HepG2 (cell line): ENCODE data around the gene EEF2. TPM values are rescaled to one million over a fixed set of nuclear protein-coding genes. Genes with fewer than 3 reads are reported as not detected.

Experiments used
- E2F2 ChIP-seq: sonication (generic); formaldehyde crosslinking; IDR thresholded peaks from 2 replicates; pipeline ENCODE4 v1.4.0; 2020; ENCODE audit warnings: missing genetic modification reagents, borderline replicate concordance
- GPN1 ChIP-seq: sonication (generic); formaldehyde crosslinking; IDR thresholded peaks from 2 replicates; pipeline ENCODE4 v1.5.1; 2020; ENCODE audit warnings: missing genetic modification reagents, borderline replicate concordance
- HOXA9 ChIP-seq: sonication (generic); formaldehyde crosslinking; IDR thresholded peaks from 2 replicates; pipeline ENCODE4 v1.8.1; 2022; ENCODE audit warnings: missing genetic modification reagents, mild to moderate bottlenecking, moderate library complexity, borderline replicate concordance
- KLF13 ChIP-seq: sonication (generic); formaldehyde crosslinking; IDR thresholded peaks from 2 replicates; pipeline ENCODE4 v1.4.0; 2020; ENCODE audit warnings: mild to moderate bottlenecking, missing genetic modification reagents
- MBD4 ChIP-seq: IDR thresholded peaks from 2 replicates; pipeline ENCODE4 v1.6.1; 2012; ENCODE audit warnings: low read length, inconsistent platforms, borderline replicate concordance
- PHF8 ChIP-seq: sonication (generic); formaldehyde crosslinking; IDR thresholded peaks from 2 replicates; pipeline ENCODE4 v1.5.0; 2020; ENCODE audit warnings: missing genetic modification reagents
- SP5 ChIP-seq: IDR thresholded peaks from 2 replicates; pipeline ENCODE4 v1.6.1; 2016; ENCODE audit warnings: low read depth, borderline replicate concordance
- SRSF4 ChIP-seq: fragments of 200-400 bp; formaldehyde crosslinking; IDR thresholded peaks from one replicate; pipeline ENCODE4 v1.6.1; 2018; ENCODE audit warnings: mild to moderate bottlenecking, low read depth, low read length, moderate library complexity; ENCODE audit not compliant: poor library complexity, severe bottlenecking
- TAF15 ChIP-seq: fragments of 200-400 bp; formaldehyde crosslinking; IDR thresholded peaks from one replicate; pipeline ENCODE4 v1.6.1; 2018; ENCODE audit warnings: mild to moderate bottlenecking, low read depth, low read length; ENCODE audit not compliant: poor library complexity, severe bottlenecking
- ZGPAT ChIP-seq: IDR thresholded peaks from 2 replicates; pipeline ENCODE4 v1.6.1; 2016; ENCODE audit warnings: mild to moderate bottlenecking
- ZNF121 ChIP-seq: sonication (generic); formaldehyde crosslinking; IDR thresholded peaks from 2 replicates; pipeline ENCODE4 v1.5.0; 2020; ENCODE audit warnings: mild to moderate bottlenecking, missing genetic modification reagents
- ZNF224 ChIP-seq: sonication (generic); formaldehyde crosslinking; IDR thresholded peaks from 2 replicates; pipeline ENCODE4 v1.5.0; 2020; ENCODE audit warnings: mild to moderate bottlenecking, missing genetic modification reagents
- ZNF318 ChIP-seq: sonication (generic); formaldehyde crosslinking; IDR thresholded peaks from 2 replicates; pipeline ENCODE4 v1.4.0; 2020; ENCODE audit warnings: mild to moderate bottlenecking, missing genetic modification reagents
- ZNF552 ChIP-seq: sonication (generic); formaldehyde crosslinking; IDR thresholded peaks from 2 replicates; pipeline ENCODE4 v1.9.0; 2022; ENCODE audit warnings: missing genetic modification reagents, mild to moderate bottlenecking, borderline replicate concordance
- ZNF576 ChIP-seq: sonication (generic); formaldehyde crosslinking; IDR thresholded peaks from 2 replicates; pipeline ENCODE4 v1.4.0; 2020; ENCODE audit warnings: mild to moderate bottlenecking, missing genetic modification reagents
- ZNF724P ChIP-seq: sonication (generic); formaldehyde crosslinking; IDR thresholded peaks from 2 replicates; pipeline ENCODE4 v1.8.0; 2022; ENCODE audit warnings: missing genetic modification reagents, borderline replicate concordance
- polyA plus RNA-seq, 8 experiments: library from polyadenylated mRNA; depleted of rRNA in 3 of 8; stranded (reverse) in 7 of 8; unstranded in 1 of 8; fragments of >200 nt; fragmentation: Illumina TruSeq in 4 of 8; extraction: Trizol in 4 of 8; gene quantifications; 2 replicates each; pipeline versions ENCODE4 v1.2.1 to v1.2.3, GENCODE V29; 2011 to 2016; ENCODE audit warnings: low read depth in 4 of 8, missing spikeins in 1 of 8, mixed read lengths in 1 of 8; ENCODE audit not compliant: insufficient read depth in 1 of 8
- total RNA-seq, 5 experiments: library from RNA; depleted of rRNA; stranded (reverse); fragments of >200 nt; fragmentation: Illumina TruSeq; extraction: Trizol; gene quantifications; 2 replicates each; pipeline ENCODE4 v1.2.3, GENCODE V29; 2016; ENCODE audit warnings: low read depth in 1 of 5

Gene EEF2
- total and polyA plus RNA-seq, 2 of the 13 experiments (the other 11 are each of a cell fraction or from before 2014, with no cell fraction given), result 1,441 to 1,777 TPM

- TF ChIP-seq ZNF318 (no peak), ZGPAT (CRISPR knock-in tag) (peak; percentile 77; the same call in 1 of the 2 replicates), SP5 (CRISPR knock-in tag) (peak; percentile 59; the same call in 1 of the 2 replicates), ZNF224 (CRISPR knock-in tag) (no peak), E2F2 (no peak), ZNF576 (CRISPR knock-in tag) (no peak), ZNF121 (CRISPR knock-in tag) (0 out of 2 replicates have a peak, but pooled peaks have one; percentile 30), PHF8 (CRISPR knock-in tag) (peak; percentile 93), KLF13 (CRISPR knock-in tag) (0 out of 2 replicates have a peak, but pooled peaks have one; percentile 71), MBD4 (no peak), GPN1 (CRISPR knock-in tag) (no peak; the same call in 1 of the 2 replicates), HOXA9 (CRISPR knock-in tag) (no peak; the same call in 1 of the 2 replicates), ZNF724P (CRISPR knock-in tag) (no peak), SRSF4 (no peak), TAF15 (no peak), ZNF552 (no peak)
Measured at GRCh38 chr19:4007021-4007835, 22.0 kb upstream of the EEF2 start, which contains the start of gene PIAS4 (continued).
